GM23338 (cell line): ENCODE measurements around the gene USP31. TPM values are rescaled to one million over a fixed set of nuclear protein-coding genes. Genes with fewer than 3 reads are reported as not detected.

ENCODE experiments used
- ATAC-seq: fragments of 200-7000 bp; cut with Tn5 transposase; 3 replicates; pipeline ENCODE4 v1.9.1; 2020
- DNase-seq: peaks from one replicate; pipeline ENCODE4 v3.0.0-alpha.2; 2015; ENCODE audit warnings: low spot score
- H2AFZ ChIP-seq: fragments of 200-600 bp; sonication (generic); 2 replicates; pipeline ENCODE4 v1.8.0; 2016; ENCODE audit warnings: antibody characterized with exemption, mild to moderate bottlenecking, moderate library complexity
- H3F3A ChIP-seq: fragments of 200-600 bp; sonication (generic); replicated peaks from 2 replicates; pipeline ENCODE4 v1.8.0; 2017; ENCODE audit warnings: antibody characterized with exemption, mixed run types, low read depth
- H3K27ac ChIP-seq: fragments of 200-600 bp; sonication (generic); 2 replicates; pipeline ENCODE4 v1.6.1; 2016; ENCODE audit warnings: low read depth
- H3K27me3 ChIP-seq: fragments of 200-600 bp; sonication (generic); 2 replicates; pipeline ENCODE4 v1.8.0; 2016; ENCODE audit warnings: mild to moderate bottlenecking, mixed run types, moderate library complexity; ENCODE audit not compliant: insufficient read depth
- H3K36me3 ChIP-seq: fragments of 200-600 bp; sonication (generic); 2 replicates; pipeline ENCODE4 v1.8.0; 2016; ENCODE audit warnings: mild to moderate bottlenecking; ENCODE audit not compliant: insufficient read depth
- H3K4me1 ChIP-seq: fragments of 200-600 bp; sonication (generic); 2 replicates; pipeline ENCODE4 v1.8.0; 2016; ENCODE audit warnings: mild to moderate bottlenecking, moderate library complexity; ENCODE audit not compliant: insufficient read depth
- H3K4me2 ChIP-seq: fragments of 200-600 bp; sonication (generic); 2 replicates; pipeline ENCODE4 v1.7.1; 2017; ENCODE audit warnings: mixed run types
- H3K4me3 ChIP-seq: fragments of 200-600 bp; sonication (generic); 2 replicates; pipeline ENCODE4 v1.6.1; 2016; ENCODE audit warnings: mixed run types
- H3K79me2 ChIP-seq: fragments of 200-600 bp; sonication (generic); replicated peaks from 2 replicates; pipeline ENCODE4 v1.8.0; 2017; ENCODE audit warnings: mild to moderate bottlenecking; ENCODE audit not compliant: insufficient read depth
- H3K9me2 ChIP-seq: fragments of 200-600 bp; sonication (generic); 2 replicates; pipeline ENCODE4 v1.8.0; 2017; ENCODE audit not compliant: insufficient read depth
- H4K20me1 ChIP-seq: fragments of 200-600 bp; sonication (generic); replicated peaks from 2 replicates; pipeline ENCODE4 v1.8.0; 2017; ENCODE audit warnings: mild to moderate bottlenecking; ENCODE audit not compliant: insufficient read depth
- H3K27ac Mint-ChIP-seq: 2 replicates; pipeline ENCODE4 v1.8.0; 2020; ENCODE audit warnings: inconsistent platforms, mild to moderate bottlenecking, moderate library complexity, mixed read lengths
- H3K27me3 Mint-ChIP-seq: 3 replicates; pipeline ENCODE4 v1.8.0; 2022; ENCODE audit warnings: low read depth, mild to moderate bottlenecking, moderate library complexity, mixed read lengths, inconsistent platforms; ENCODE audit not compliant: insufficient read depth, poor library complexity
- H3K36me3 Mint-ChIP-seq: 3 replicates; pipeline ENCODE4 v1.8.0; 2021; ENCODE audit warnings: low read depth, mild to moderate bottlenecking, inconsistent platforms, moderate library complexity, mixed read lengths
- H3K4me1 Mint-ChIP-seq: 3 replicates; pipeline ENCODE4 v1.8.0; 2020; ENCODE audit warnings: mild to moderate bottlenecking, inconsistent platforms, mixed read lengths
- H3K4me3 Mint-ChIP-seq: 3 replicates; pipeline ENCODE4 v1.8.0; 2021; ENCODE audit warnings: moderate library complexity, mild to moderate bottlenecking, inconsistent platforms, mixed read lengths
- H3K9me3 Mint-ChIP-seq: 3 replicates; pipeline ENCODE4 v1.8.0; 2020; ENCODE audit warnings: moderate library complexity, mild to moderate bottlenecking, inconsistent platforms, mixed read lengths
- CREB1 ChIP-seq: fragments of 250-450 bp; sonication (Bioruptor Pico); IDR thresholded peaks from 2 replicates; pipeline ENCODE4 v1.5.0; 2020; ENCODE audit warnings: low read depth, mild to moderate bottlenecking, moderate library complexity
- CTCF ChIP-seq, 2 experiments: fragments of 200-600 bp in 1 of 2; sonication (generic) in 1 of 2; conservative IDR thresholded peaks; 2 replicates each; pipeline versions ENCODE4 v1.5.1 to v1.6.1; 2016 to 2017; ENCODE audit warnings: antibody characterized with exemption in 2 of 2, low read depth in 2 of 2, mild to moderate bottlenecking in 2 of 2, moderate library complexity in 1 of 2
- ETS1 ChIP-seq: IDR thresholded peaks from 2 replicates; pipeline ENCODE4 v1.6.1; 2016; ENCODE audit warnings: antibody characterized with exemption
- EZH2 ChIP-seq: fragments of 200-600 bp; sonication (generic); IDR thresholded peaks from one replicate; pipeline ENCODE4 v1.8.0; 2017; ENCODE audit warnings: antibody characterized with exemption, mild to moderate bottlenecking, low read depth; ENCODE audit not compliant: unreplicated experiment
- EZH2phosphoT487 ChIP-seq: fragments of 200-600 bp; sonication (generic); IDR thresholded peaks from one replicate; pipeline ENCODE4 v1.8.1; 2018; ENCODE audit warnings: antibody characterized with exemption; ENCODE audit not compliant: unreplicated experiment
- NANOG ChIP-seq: IDR thresholded peaks from 2 replicates; pipeline ENCODE4 v1.6.1; 2016; ENCODE audit warnings: antibody characterized with exemption, borderline replicate concordance
- STAT1 ChIP-seq: IDR thresholded peaks from one replicate; pipeline ENCODE4 v1.6.1; 2016; ENCODE audit warnings: antibody characterized with exemption; ENCODE audit not compliant: unreplicated experiment
- ZNF114 ChIP-seq: fragments of 250-450 bp; sonication (Bioruptor Pico); IDR thresholded peaks from 2 replicates; pipeline ENCODE4 v1.5.0; 2020; ENCODE audit warnings: mild to moderate bottlenecking, moderate library complexity
- ZNF462 ChIP-seq: fragments of 250-450 bp; sonication (Bioruptor Pico); IDR thresholded peaks from 2 replicates; pipeline ENCODE4 v1.5.0; 2020; ENCODE audit warnings: mild to moderate bottlenecking, moderate library complexity
- polyA plus RNA-seq: library from polyadenylated mRNA; unstranded; fragments of >200 nt; fragmentation: Nextera tagmentation; extraction: Ambion mirVana; gene quantifications from 2 replicates; pipeline ENCODE4 v1.2.1, GENCODE V29; 2016
- total RNA-seq: library from RNA; depleted of rRNA; stranded (reverse); fragments of >200 nt; shearing (Covaris generic); gene quantifications from 2 replicates; pipeline ENCODE4 v1.2.3, GENCODE V29; 2014

USP31 gene
- total and polyA plus RNA-seq, 2 experiments from 2014 or later: 4.3 to 17.9 TPM

- H3K4me1 ChIP-seq: peaks cover 6% of the 10 kb centered on the region; the same call in 1 of the 2 replicates
- no peaks in the 10 kb centered on the region for H3K79me2 ChIP-seq
- H2AFZ ChIP-seq: no peak overlapping the region
- H3K4me1 Mint-ChIP-seq: peaks cover 8% of the 10 kb centered on the region
- H3K4me3 Mint-ChIP-seq: no peak overlapping the region
- no peaks in the 10 kb centered on the region for H3K9me3 Mint-ChIP-seq
- no peak overlapping the region for H3K4me3 ChIP-seq
- H3K9me2 ChIP-seq: no peaks in the 10 kb centered on the region
- no peaks in the 10 kb centered on the region for H3K27me3 Mint-ChIP-seq
- DNase-seq: no peak
- no peak overlapping the region for H3K4me2 ChIP-seq
- ATAC-seq: no peak
- H3K27ac ChIP-seq: no peak overlapping the region
- peaks cover 40% of the 10 kb centered on the region for H3K36me3 Mint-ChIP-seq
- no peak for TF ChIP-seq EZH2
- TF ChIP-seq CREB1: no peak
- TF ChIP-seq ETS1: no peak
- no peak for TF ChIP-seq CTCF (conservative IDR thresholded peaks at IDR 0.05; ENCODE audit: low read depth in 2 of 2)
- TF ChIP-seq STAT1: no peak
- TF ChIP-seq NANOG: no peak
- TF ChIP-seq ZNF462 (CRISPR knock-in tag): no peak
- TF ChIP-seq EZH2phosphoT487: no peak
- TF ChIP-seq ZNF114 (CRISPR knock-in tag): no peak
- H4K20me1 ChIP-seq: no peaks in the 10 kb centered on the region; the same call in 1 of the 2 replicates
- H3K27me3 ChIP-seq: no peaks in the 10 kb centered on the region
- peaks cover 3% of the 10 kb centered on the region; the same call in 1 of the 2 replicates for H3K36me3 ChIP-seq
- no peak overlapping the region for H3K27ac Mint-ChIP-seq
- H3F3A ChIP-seq: no peaks in the 10 kb centered on the region
These were observed 69.5 kb downstream of the USP31 start for GRCh38 chr16:23079675-23080301.
